Stimulated activated memory B cell treated with anti-CD40 and anti-IgM and Interleukin-4, amounts not matched to agents 10 μg/mL and 1 μg/mL and 100 μg/mL, for 72 hours (primary cell): Measurements from ENCODE around the gene WASL.
"Not testable (repeated sequence)": the region's sequence is repeated elsewhere in the genome, so short reads cannot be mapped to it uniquely, and the experiment has no call there.

Source experiments
- ATAC-seq: fragments of 150-1000 bp; cut with Tn5 transposase; 2 replicates; pipeline ENCODE4 v1.10.0; 2021
- H3K27ac Mint-ChIP-seq: one replicate; pipeline ENCODE4 v1.8.0; 2022; ENCODE audit warnings: mild to moderate bottlenecking, mixed read lengths
- H3K27me3 Mint-ChIP-seq: one replicate; pipeline ENCODE4 v1.8.0; 2022; ENCODE audit warnings: mixed read lengths
- H3K36me3 Mint-ChIP-seq: one replicate; pipeline ENCODE4 v1.8.0; 2022; ENCODE audit warnings: mixed read lengths
- H3K4me1 Mint-ChIP-seq: one replicate; pipeline ENCODE4 v1.8.0; 2022; ENCODE audit warnings: mixed read lengths
- H3K4me3 Mint-ChIP-seq: one replicate; pipeline ENCODE4 v1.8.0; 2022; ENCODE audit warnings: mild to moderate bottlenecking, moderate library complexity, mixed read lengths
- H3K9me3 Mint-ChIP-seq: one replicate; pipeline ENCODE4 v1.8.0; 2022; ENCODE audit warnings: mixed read lengths

WASL gene

GRCh38 chr7:123780472-123780871 is 31.7 kb upstream of the WASL start:
- H3K27me3 Mint-ChIP-seq, result peaks cover 11% of the 10 kb centered on the region
- not testable (repeated sequence) for H3K4me3 Mint-ChIP-seq, ATAC-seq, H3K4me1 Mint-ChIP-seq, H3K36me3 Mint-ChIP-seq, H3K27ac Mint-ChIP-seq, H3K9me3 Mint-ChIP-seq

DNA sequence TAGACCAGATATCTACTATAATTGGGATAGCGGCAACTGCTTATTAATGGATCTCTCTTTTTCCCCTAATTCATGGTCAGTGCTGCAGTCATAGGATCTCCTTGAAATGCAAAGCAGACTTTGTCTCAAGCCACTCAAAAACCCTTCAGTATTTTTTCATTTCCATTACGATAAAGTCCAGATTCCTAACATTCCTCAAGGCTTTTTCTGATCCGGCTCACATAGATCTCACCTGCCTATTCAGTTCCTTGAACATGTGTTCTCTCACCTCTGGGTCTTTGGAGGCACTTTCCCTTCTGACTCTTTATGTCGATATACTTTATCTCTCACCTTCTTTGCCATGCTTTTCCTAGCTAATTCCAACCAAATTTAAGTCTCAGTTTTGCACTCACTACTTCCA is 25.7 kb upstream of the WASL start:
- no peaks in the 10 kb centered on the region for H3K9me3 Mint-ChIP-seq
- no peaks in the 10 kb centered on the region for H3K36me3 Mint-ChIP-seq
- ATAC-seq, result no peak
- no peak overlapping the region for H3K27ac Mint-ChIP-seq
- no peak overlapping the region for H3K4me3 Mint-ChIP-seq
- H3K27me3 Mint-ChIP-seq, result peaks cover 21% of the 10 kb centered on the region
- peaks cover 10% of the 10 kb centered on the region for H3K4me1 Mint-ChIP-seq

- peaks cover 29% of the 10 kb centered on the region for H3K27me3 Mint-ChIP-seq
These were observed 24.7 kb upstream of the WASL start for GRCh38 chr7:123773481-123773880.

DNA sequence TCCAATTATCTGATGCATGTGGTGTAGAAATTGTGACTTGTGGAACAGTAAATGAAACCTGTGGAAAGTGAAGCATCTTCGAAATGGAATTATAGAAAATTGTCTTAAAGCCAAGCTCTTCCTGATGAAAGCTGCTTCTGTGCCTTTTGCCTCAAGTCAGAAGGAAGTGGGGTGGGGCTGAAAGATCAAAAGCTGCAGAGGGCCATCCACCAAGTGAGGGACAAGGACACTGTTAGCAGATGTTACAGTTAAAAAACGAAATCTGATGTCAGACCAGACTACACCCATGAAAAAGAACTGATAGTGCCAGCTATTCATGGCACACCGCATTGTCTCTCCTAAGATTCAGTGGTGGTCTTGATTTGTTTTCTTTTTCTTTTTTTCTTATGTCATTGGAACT is 23.8 kb upstream of the WASL start:
- ATAC-seq, result no peak
- H3K36me3 Mint-ChIP-seq, result no peaks in the 10 kb centered on the region

More at GRCh38 chr7:123773481-123773880, 24.7 kb upstream of the WASL start:
- Mint-ChIP-seq H3K4me1 (peaks cover 10% of the 10 kb centered on the region), H3K9me3 (no peaks in the 10 kb centered on the region), H3K4me3 (no peak overlapping the region), H3K27ac (no peak overlapping the region), H3K36me3 (no peaks in the 10 kb centered on the region)
- no peak for ATAC-seq

GRCh38 chr7:123771846-123772245 is 23.0 kb upstream of the WASL start:
- H3K4me1 Mint-ChIP-seq, result peaks cover 10% of the 10 kb centered on the region
- no peak for ATAC-seq

More for the DNA sequence above, 23.8 kb upstream of the WASL start:
- H3K27me3 Mint-ChIP-seq, result peaks cover 29% of the 10 kb centered on the region
- no peak overlapping the region for H3K27ac Mint-ChIP-seq
- H3K4me3 Mint-ChIP-seq, result no peak overlapping the region
- no peaks in the 10 kb centered on the region for H3K9me3 Mint-ChIP-seq
- H3K4me1 Mint-ChIP-seq, result peaks cover 10% of the 10 kb centered on the region

DNA sequence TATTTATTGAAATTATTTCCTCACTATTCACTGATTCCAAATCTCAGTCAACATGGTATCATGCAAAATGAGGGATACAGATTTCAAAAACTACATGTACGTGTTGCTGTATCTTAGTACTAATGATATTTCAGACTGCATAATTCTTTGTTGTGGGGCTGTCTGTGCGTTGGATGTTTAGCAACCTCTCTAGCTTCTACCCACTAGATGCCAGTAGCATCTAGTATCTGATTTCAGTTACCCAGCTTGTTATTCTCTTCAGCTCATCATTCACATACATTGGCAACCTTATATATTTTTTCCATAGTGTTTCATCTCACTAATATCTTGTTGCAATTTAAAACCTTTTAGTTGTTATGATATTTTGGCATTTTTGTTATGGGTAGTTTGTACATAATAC is 22.5 kb upstream of the WASL start:
- Mint-ChIP-seq H3K9me3 (no peaks in the 10 kb centered on the region), H3K27me3 (peaks cover 25% of the 10 kb centered on the region), H3K27ac (no peak overlapping the region), H3K4me3 (no peak overlapping the region), H3K36me3 (no peaks in the 10 kb centered on the region), H3K4me1 (peaks cover 10% of the 10 kb centered on the region)
- no peak for ATAC-seq

More at GRCh38 chr7:123771846-123772245, 23.0 kb upstream of the WASL start:
- Mint-ChIP-seq H3K36me3 (no peaks in the 10 kb centered on the region), H3K4me3 (no peak overlapping the region), H3K27me3 (peaks cover 29% of the 10 kb centered on the region), H3K9me3 (no peaks in the 10 kb centered on the region), H3K27ac (no peak overlapping the region)

DNA sequence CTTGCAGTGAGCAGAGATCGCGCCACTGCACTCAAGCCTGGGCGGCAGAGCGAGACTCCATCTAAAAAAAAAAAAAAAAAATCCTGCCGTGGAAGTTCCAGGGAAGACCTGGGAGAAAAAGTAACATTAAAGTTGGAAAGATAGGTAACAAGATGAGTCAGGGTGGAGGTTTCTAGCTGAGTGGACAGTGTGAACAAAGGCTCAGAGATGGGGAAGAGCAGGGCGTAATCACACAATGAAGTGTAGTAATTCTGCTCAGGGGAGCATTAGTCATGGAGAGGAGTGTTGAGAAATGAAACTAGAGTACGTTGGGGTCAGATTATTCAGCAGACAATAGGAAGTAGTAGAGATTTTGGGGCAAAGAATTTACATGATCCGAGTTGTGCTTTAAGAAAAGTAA is 21.6 kb upstream of the WASL start:
- Mint-ChIP-seq H3K36me3 (no peaks in the 10 kb centered on the region), H3K9me3 (no peaks in the 10 kb centered on the region), H3K4me3 (peak overlapping the region; percentile 65), H3K4me1 (peaks cover 10% of the 10 kb centered on the region), H3K27me3 (peaks cover 18% of the 10 kb centered on the region), H3K27ac (peak overlapping the region; percentile 26)
- peak; percentile 83 for ATAC-seq

DNA sequence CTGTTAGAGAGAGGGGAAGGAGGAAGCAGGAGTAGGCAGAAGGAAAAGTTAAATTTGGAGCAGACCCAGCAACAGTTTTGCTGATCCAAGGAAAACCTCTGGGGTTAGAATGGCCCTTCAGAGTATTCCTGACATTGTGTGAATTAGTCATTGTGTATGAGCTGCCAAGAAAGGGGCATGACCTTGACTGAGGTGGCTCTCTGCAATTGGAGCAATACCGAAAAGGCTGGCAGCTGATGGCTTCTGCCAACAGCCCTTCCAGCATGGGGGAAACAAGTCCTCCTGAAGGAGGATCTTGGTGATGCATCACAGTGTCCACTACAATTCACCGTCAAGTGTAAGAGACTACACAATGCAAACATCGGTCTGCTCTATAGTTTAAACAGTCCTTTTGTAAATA is 20.6 kb upstream of the WASL start:
- Mint-ChIP-seq H3K4me3 (no peak overlapping the region), H3K27me3 (peaks cover 10% of the 10 kb centered on the region), H3K4me1 (peaks cover 10% of the 10 kb centered on the region), H3K27ac (no peak overlapping the region), H3K36me3 (no peaks in the 10 kb centered on the region), H3K9me3 (no peaks in the 10 kb centered on the region)
- ATAC-seq, result no peak

DNA sequence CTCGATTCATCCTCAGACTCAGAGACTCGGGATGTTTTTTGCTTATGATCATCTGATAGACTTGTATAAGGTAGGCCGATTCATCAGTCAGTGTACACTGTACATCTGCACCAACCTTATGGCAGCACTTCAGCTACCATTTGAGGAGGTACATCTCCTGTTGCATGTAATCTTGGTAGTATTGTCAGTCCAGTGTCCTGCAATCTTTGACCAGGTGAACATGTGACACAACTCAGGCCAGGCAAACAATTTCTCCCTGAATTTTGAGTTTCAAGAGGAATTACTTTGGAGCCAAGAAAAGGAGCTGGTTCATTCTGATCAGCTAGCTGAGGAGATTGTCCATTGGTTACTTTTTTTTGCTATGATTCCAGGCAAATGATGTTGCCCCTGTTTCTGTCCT is 19.7 kb upstream of the WASL start:
- ATAC-seq, result no peak
- H3K27me3 Mint-ChIP-seq, result peaks cover 8% of the 10 kb centered on the region
- H3K4me1 Mint-ChIP-seq, result peaks cover 10% of the 10 kb centered on the region
- H3K9me3 Mint-ChIP-seq, result peaks cover 4% of the 10 kb centered on the region
- H3K27ac Mint-ChIP-seq, result no peak overlapping the region
- no peaks in the 10 kb centered on the region for H3K36me3 Mint-ChIP-seq
- H3K4me3 Mint-ChIP-seq, result no peak overlapping the region

- Mint-ChIP-seq H3K9me3 (peaks cover 4% of the 10 kb centered on the region), H3K4me1 (no peaks in the 10 kb centered on the region), H3K27ac (no peak overlapping the region), H3K36me3 (no peaks in the 10 kb centered on the region), H3K4me3 (no peak overlapping the region), H3K27me3 (no peaks in the 10 kb centered on the region)
- no peak for ATAC-seq
These were observed 14.4 kb upstream of the WASL start for GRCh38 chr7:123763191-123763661.

DNA sequence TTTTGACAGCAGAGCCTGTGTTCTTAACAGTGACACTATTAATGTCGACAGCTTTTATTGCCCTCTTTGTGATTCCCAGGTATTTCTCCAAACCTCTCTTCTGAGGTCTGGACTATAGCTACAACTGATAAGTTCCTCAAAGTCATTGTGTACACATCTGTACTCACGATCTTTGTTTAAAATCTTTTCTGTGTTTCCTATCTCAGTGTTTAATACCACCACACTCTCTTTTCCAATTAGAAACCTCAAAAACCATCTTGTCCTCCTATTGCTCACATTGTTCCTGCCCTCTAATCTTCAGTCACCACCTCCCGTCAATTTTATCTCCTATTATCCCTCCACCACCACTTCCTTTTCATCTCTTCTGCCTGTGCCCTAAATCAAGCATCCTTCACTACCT is 12.9 kb upstream of the WASL start:
- Mint-ChIP-seq H3K36me3 (no peaks in the 10 kb centered on the region), H3K27ac (no peak overlapping the region), H3K4me3 (no peak overlapping the region), H3K27me3 (no peaks in the 10 kb centered on the region), H3K9me3 (peaks cover 4% of the 10 kb centered on the region), H3K4me1 (no peaks in the 10 kb centered on the region)
- ATAC-seq, result no peak

GRCh38 chr7:123757095-123757494 is 8.3 kb upstream of the WASL start:
- H3K9me3 Mint-ChIP-seq, result no peaks in the 10 kb centered on the region
- peaks cover 15% of the 10 kb centered on the region for H3K4me1 Mint-ChIP-seq
- H3K27me3 Mint-ChIP-seq, result no peaks in the 10 kb centered on the region
- no peak overlapping the region for H3K4me3 Mint-ChIP-seq
- no peaks in the 10 kb centered on the region for H3K36me3 Mint-ChIP-seq
- H3K27ac Mint-ChIP-seq, result no peak overlapping the region
- no peak for ATAC-seq

DNA sequence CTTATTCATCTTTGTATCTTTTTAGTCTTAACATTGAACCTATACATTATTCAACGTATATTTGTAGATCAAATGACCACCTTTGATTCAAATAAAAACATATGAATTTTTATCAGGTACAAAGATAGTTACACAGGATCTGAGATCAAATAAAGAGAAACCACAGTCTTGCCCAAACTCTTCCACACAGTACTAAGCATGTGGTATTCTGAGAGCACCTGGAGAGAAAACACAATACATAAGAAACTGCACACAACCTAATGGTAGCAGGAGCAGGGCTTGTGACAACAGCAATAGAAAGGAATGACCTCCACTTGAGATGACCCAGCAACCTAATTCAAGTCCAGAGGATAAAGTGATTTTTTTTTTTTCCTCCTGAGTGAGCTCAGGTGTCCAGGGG is 6.5 kb upstream of the WASL start:
- H3K9me3 Mint-ChIP-seq, result no peaks in the 10 kb centered on the region
- H3K4me1 Mint-ChIP-seq, result peaks cover 25% of the 10 kb centered on the region
- H3K4me3 Mint-ChIP-seq, result no peak overlapping the region
- ATAC-seq, result no peak
- H3K27ac Mint-ChIP-seq, result no peak overlapping the region
- H3K36me3 Mint-ChIP-seq, result no peaks in the 10 kb centered on the region
- no peaks in the 10 kb centered on the region for H3K27me3 Mint-ChIP-seq

- no peaks in the 10 kb centered on the region for H3K36me3 Mint-ChIP-seq
- peaks cover 30% of the 10 kb centered on the region for H3K4me1 Mint-ChIP-seq
- H3K27me3 Mint-ChIP-seq, result no peaks in the 10 kb centered on the region
- no peak overlapping the region for H3K4me3 Mint-ChIP-seq
- H3K27ac Mint-ChIP-seq, result no peak overlapping the region
- H3K9me3 Mint-ChIP-seq, result no peaks in the 10 kb centered on the region
- ATAC-seq, result peak; percentile 52
These were observed 5.6 kb upstream of the WASL start for GRCh38 chr7:123754271-123754871.

DNA sequence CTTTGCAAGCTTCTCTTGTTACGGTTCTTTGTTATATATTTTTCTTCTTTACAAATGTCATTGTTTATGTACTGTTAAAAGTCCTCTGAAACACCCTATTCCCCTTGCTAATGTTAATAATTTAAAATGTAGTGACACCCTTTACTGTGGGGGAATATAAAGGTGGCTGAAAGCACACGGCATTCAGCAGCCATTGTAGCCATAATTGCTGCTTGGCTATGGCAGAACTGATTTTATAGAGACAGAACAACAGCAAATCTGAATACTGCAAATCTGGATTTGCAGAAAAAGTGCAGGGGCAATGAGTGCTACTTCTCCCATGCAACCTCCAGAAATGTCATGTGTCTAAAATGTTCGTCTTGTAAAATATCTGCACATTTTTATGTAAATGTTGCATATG is 3.7 kb upstream of the WASL start:
- Mint-ChIP-seq H3K4me3 (no peak overlapping the region), H3K27ac (no peak overlapping the region), H3K36me3 (no peaks in the 10 kb centered on the region), H3K27me3 (no peaks in the 10 kb centered on the region), H3K4me1 (peaks cover 41% of the 10 kb centered on the region), H3K9me3 (no peaks in the 10 kb centered on the region)
- ATAC-seq, result no peak

GRCh38 chr7:123751821-123752220 is 3.0 kb upstream of the WASL start:
- H3K27ac Mint-ChIP-seq, result no peak overlapping the region
- no peak overlapping the region for H3K4me3 Mint-ChIP-seq
- peaks cover 48% of the 10 kb centered on the region for H3K4me1 Mint-ChIP-seq
- H3K36me3 Mint-ChIP-seq, result no peaks in the 10 kb centered on the region
- ATAC-seq, result no peak
- no peaks in the 10 kb centered on the region for H3K27me3 Mint-ChIP-seq
- no peaks in the 10 kb centered on the region for H3K9me3 Mint-ChIP-seq
